GM18498 (cell line): ENCODE results near the gene APLP2.

Source experiments
- ATAC-seq: cut with Tn5 transposase; IDR thresholded peaks from one replicate; pipeline ENCODE4 v1.9.1; 2021; ENCODE audit warnings: mild to moderate bottlenecking, moderate library complexity; ENCODE audit not compliant: unreplicated experiment

Gene APLP2

DNA sequence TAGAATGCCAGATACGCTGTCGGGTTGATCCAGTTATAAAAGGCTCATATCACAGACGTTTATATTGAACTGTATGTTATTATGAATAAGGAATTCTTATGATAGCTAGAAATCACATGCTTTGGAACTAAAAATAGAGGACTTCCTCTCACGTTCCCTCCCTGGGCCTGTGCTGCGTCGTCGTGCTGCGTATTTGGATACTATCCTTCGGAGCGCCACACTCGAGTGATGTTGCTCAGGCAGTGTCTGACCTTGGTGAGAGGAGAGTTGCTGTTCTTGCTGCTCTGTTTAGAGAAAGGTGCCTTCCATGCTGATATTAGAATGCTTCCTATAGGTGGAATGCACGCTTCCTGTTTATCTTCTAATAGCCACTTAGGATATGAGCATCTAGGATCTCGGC is 69.7 kb downstream of the APLP2 start:
- no peak for ATAC-seq

DNA sequence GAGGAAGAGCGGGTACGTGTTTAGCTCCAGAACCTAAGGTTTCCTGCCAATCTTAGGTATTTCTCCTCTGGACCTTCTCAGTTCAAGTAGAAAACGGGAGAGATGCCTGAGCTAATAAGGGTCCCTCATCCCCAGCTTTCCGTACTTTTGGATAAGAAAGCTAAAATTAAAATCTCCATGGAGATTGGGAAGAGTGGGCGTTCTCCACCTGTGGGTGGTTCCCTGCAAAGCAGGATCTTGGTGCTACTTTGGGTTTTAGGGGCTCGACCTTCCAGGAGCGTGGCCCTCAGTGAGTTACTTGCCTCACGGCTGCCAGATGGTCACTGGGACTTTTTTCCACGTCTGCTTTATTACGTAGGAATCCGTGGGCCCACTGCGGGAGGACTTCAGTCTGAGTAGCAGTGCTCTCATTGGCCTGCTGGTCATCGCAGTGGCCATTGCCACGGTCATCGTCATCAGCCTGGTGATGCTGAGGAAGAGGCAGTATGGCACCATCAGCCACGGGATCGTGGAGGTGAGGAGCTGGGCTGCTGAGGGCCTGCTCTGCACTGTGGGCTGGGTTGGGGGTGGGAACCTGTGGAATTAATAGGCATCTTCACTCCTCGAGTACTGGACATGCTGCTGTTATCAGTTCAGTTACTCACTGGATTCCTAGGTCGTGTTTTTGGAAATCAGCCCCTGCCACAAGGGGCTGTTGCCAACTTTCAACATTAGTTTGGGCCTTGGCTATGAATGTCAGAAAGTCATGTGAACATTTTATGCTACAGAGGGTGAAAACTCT is 72.1 kb downstream of the APLP2 start:
- no peak for ATAC-seq

DNA sequence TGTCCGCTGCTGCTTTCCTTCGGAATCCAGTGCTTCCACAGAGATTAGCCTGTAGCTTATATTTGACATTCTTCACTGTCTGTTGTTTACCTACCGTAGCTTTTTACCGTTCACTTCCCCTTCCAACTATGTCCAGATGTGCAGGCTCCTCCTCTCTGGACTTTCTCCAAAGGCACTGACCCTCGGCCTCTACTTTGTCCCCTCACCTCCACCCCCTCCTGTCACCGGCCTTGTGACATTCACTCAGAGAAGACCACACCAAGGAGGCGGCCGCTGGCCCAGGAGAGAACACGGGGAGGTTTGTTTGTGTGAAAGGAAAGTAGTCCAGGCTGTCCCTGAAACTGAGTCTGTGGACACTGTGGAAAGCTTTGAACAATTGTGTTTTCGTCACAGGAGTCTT is 74.4 kb downstream of the APLP2 start:
- ATAC-seq: no peak

DNA sequence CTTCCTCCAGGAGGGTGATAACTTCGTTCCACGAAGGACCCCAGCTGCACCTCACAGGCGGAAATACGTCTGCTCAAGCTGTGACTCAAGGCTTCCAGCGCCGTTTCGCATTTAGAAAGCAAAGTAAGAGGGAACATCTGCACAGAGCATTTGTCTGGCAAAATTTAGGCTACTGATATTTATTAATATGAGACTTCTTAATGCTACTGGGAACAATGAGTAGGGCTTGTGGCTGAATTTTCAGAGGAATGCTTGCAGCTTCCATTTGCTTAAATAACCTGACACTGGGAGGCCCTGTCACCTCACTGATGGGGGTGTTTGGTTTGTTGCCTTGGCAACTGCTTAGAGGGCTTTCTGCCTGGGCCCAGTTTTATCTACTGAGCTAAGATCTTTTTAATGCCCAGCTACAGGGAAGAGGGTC is 75.2 kb downstream of the APLP2 start:
- no peak for ATAC-seq

DNA sequence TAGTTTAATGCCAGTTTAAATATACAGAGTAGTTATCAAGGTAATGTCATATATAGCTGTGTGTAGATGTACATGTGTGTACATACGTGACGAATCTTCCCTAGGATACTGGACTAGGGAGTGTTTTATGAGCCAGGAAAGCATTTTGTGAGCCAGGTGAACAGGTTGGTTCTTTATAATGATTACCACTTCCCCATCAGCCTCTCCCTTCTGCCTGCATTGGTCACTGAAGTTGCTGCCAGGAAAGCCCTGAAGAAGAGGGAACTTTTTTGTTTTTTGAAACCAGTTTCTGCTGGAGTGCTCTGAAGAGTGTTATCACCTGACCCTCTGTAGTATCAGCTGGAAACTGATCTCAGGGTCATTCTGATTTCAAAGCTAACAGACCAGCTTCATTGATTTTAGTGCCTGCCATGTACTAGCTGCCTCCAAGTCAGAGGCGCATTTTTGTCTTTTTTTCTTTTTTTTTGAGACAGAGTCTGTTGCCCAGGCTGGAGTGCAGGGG is 75.7 kb downstream of the APLP2 start:
- ATAC-seq: no peak

DNA sequence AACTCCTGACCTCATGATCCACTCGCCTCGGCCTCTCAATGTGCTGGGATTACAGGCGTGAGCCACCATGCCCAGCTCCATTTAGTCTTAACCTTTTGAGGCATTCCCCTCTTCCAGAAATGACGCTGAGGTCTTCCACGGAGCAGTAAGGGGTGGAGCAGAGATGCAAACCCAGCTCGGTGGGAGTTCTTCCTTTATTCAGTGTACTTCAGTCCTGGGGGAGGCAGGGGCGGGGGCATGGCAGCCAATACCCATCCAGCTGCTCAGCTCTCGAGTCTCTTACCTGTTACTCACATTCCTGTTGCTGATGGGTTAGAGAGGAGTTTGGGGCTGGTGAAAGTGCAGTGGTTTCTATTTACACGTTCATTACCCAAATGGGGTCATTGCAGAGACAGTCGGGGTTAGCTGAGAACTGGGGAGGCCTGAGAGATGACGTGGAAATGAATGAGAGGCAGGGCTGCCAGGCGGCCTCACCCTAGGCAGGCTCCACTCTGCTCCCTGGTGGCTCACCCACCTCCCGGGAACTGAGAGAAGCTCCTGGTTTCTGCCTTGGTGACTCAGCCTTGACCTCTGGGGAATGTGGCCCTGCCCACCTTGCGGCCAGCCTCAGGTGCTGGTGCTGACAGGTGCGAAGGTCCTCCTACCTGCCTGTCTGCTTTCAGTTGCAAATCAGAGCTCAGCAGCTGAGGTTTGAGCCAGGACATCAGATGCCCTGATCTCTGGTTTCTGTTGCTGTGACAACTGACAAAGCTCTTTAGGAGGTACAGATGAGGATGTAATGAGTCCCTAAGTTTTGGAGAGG is 76.5 kb downstream of the APLP2 start:
- ATAC-seq: no peak

DNA sequence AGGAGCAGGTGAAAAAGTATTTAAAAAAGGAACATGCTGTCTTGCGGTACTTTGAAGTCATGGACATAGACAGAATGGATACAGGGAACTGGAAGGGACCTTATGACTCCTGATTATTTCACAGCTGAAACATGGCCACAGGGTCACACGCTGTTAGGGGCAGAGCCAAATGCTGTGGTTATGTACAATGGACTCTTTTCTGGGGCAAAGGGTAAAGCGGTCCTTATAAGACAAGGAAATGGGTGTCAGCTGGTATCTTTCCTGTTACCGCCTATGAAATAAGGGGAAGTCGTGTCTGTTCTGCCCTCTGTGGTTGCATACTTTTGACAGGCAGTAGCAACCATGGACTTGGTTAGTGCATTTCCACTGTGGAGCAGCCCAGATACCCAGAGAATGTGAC is 77.1 kb downstream of the APLP2 start:
- peak; percentile 43 for ATAC-seq

DNA sequence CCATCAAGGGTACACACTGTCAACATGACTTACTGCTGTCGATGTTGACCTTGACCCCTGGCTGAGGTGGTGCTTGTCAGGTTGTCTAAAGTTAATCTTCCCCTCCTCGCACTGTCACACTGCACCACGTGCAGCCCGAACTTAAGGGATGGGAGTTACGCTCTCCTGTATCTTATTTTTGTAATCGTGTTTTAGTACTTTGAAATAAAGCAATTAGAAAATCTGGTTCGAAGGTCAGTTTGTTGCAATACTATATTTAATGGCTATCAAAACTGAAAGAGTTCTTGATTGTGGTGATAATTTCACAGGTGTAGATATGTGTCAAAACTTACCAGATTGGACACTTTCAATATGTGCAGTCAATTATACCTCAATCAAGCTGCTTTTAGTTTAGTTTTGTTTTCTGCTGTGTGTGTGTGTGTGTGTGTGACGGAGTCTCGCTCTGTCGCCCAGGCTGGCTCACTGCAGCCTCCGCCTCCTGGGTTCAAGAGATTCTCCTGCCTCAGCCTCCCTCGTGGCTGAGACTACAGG is 79.2 kb downstream of the APLP2 start:
- ATAC-seq: no peak

DNA sequence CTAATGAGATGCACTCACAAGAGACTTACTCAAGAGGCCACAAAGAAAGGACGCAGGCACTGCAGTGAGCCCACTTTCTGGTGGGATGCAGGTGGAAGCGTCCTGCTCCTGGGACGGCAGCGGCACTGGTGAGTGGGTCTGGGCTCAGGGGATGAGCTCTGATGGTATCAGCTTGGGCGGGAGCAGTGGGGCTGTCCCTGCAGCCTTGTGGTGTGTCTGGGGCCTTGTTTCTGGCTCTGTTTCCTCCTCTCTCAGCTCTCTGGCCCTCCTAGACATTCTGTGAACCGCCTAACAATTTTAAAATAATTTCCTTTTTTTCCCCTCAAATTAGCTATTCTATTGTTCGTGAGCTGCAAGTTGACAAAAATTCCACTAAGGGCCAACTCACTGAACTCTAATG is 81.1 kb downstream of the APLP2 start:
- peak; percentile 56 for ATAC-seq

DNA sequence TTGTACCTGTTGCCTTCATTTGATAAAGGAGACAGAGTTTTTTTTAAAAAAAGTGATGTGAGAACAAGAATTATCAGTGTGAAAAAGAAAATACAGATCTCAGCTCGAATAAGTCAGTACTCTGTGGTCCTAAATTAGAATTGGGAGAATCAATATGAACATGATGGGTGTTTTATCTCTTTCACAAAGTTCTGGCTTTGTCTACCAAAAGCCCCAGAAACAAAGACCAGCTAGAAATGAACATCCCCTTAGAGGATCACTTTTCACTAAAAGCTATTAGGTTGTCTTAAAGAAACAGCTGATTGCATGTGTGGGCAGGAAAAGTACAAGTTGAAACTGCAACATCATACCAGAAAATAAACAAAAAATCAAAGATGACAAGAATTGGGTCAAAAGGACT is 81.5 kb downstream of the APLP2 start:
- ATAC-seq: peak; percentile 40

DNA sequence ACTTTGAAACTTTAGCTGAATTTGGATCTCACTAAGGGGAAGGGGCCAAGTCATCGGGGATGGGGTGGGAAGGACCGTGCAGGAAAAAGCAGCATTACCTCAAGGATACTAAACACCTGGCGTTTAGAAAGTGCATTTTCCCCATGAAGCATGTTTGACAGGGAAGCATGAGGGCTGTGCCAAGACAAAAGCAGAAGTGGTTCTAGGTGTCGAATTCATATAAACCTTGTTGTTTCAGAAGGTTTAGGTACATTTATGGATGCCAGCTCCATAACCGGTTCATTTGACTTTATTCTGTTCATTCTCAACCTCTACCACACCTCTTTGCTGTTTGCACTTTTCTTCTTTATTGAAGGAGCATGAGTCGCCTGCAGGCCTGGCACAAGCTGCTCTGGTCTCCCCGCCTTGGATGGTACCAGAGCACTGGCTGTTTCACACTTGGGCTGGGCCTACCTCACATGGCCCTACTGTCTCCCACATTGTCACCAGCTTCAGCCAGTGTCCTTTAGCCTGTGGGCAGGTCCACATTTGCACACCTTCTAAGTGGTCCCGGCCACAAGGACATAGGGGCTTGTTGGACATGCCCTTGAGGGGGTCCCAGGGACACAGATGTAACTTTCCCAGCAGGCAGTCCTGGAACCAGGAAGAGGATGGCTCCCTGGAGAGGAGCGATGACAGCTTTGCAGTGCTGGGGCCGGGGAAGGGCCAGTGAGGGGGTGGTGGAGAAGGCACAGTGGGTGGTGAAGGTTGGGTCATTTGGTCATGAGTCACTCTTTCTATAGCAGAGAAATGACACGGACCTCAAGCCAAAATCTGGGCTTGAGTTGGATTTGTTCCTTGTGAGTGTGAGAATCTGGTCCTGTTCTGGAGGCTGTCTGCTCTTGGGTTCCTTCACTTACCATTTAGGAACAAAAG is 86.7 kb downstream of the APLP2 start:
- ATAC-seq: no peak

DNA sequence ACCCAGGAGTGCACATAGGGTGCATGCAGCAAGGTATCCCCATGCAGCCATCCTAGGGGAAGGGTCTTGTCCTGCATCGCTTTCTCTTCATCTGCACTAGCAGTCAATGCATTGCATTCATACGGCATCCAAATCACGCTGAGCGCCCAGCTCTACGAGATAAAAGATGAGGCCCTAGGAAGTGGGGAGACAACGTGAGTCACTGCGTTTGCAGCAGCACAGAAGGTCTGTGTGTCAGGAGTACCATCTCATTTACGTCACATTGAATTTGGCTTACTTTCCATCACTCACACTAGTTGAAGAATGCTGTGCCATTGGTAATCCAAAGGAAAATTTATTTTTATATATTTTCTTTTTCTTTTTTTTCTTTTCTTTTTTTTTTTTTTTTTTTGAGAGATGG is 87.4 kb downstream of the APLP2 start:
- no peak for ATAC-seq

DNA sequence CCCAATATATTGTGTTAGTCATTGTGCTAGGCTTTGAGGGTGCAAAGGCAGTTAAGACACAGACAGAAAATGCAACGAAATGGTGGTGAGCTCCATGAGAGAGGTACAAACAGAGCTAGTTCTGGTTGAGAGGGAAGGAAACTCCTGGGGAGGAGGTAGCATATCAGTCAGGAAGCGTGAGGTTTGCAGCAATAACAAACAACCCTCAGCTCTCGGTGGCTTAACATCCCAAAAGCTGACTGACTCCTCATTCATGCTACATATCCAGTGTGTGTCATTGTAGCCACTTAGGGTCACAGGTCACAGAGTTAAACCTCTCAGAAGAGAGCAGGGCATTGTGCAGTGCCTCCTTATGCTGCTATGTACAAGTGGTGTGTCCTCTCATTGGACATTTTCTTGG is 88.1 kb downstream of the APLP2 start:
- ATAC-seq: no peak

DNA sequence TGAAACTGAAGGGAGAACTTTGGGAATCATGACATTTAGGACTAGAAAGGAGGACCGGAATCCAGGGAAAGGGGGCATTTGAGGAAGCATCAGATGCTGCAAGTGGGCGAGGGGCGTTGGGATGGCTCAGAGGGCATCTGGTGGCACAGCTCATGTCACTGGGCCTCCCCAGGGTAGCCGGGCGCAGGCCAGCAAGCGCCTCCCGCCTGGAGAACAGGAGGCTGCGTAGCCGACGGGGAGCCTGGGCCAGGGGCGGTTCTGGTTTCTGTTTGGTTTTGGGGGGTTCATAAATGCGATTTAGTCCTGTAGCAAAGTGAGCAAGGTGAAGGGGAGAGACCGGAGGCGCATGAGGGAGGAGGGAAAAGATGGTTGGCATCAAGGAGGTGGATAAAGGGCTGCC is 89.4 kb downstream of the APLP2 start:
- ATAC-seq: no peak

DNA sequence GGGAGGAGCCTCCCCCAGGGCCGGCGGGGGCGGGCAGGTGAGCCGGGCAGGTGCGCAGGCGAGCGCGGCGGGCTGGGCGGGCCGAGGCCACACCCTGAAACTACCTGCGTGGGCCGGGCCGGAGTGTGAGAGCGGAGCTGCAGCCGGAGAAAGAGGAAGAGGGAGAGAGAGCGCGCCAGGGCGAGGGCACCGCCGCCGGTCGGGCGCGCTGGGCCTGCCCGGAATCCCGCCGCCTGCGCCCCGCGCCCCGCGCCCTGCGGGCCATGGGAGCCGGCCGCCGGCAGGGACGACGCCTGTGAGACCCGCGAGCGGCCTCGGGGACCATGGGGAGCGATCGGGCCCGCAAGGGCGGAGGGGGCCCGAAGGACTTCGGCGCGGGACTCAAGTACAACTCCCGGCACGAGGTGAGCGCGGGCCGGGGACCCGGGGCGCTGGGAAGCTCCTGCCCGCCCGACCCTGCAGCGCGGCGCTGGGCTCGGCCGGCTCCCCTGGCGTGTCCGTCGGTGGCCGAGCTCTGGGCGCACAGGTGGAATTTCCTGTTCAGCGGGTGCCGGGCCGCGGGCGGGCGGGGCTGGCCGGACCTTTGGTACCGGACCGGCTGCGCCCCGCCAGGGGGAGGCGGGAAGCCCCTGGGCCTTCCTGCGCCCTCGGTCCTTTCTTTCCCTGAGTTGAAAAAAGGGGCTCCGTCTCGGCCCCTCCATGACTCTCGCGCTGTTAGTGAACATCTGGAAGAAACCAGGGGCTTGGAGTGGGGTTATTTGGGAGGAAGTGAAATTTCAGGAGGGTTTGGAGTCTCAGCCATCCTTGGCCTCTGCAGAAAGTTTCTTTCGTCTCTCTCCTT is 90.2 kb downstream of the APLP2 start, which contains the start of gene ST14:
ST14 (plus strand) TSS at position 126 of the 841 bp plus-strand sequence; CDS start at position 324, 198 bp downstream.
- ATAC-seq: peak; percentile 48

DNA sequence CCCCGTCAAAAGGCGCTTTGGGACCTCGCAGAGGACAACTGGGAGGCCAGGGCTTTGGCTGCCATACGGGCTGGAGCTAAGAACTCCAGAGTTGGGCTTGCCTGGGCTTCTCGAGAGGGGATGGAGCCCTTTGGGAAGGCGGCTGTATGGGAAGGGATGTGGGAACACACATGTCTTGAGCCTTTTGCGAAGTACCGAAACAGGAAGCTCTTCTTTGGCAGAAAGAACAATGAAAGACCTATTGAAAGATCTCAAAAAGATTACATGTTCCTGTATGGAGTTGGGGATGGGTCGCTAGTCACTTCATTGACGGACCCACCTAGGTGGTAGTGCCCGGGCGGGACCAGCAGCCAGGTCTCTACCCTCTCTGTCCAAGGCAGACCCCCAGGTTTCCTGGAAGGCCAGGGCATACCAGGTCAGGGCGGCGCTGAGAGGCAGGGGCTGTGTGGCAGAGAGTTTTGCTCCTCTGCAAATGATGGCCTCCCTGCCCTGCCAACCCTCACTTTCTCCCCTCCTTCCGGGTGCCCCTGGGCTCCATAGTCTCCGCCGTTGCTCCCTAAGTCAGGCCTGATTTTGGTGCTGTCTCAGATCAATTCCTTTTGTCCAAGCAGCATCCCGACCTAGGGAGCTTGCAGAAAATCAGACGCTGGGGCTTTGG is 90.9 kb downstream of the APLP2 start:
- ATAC-seq: no peak

DNA sequence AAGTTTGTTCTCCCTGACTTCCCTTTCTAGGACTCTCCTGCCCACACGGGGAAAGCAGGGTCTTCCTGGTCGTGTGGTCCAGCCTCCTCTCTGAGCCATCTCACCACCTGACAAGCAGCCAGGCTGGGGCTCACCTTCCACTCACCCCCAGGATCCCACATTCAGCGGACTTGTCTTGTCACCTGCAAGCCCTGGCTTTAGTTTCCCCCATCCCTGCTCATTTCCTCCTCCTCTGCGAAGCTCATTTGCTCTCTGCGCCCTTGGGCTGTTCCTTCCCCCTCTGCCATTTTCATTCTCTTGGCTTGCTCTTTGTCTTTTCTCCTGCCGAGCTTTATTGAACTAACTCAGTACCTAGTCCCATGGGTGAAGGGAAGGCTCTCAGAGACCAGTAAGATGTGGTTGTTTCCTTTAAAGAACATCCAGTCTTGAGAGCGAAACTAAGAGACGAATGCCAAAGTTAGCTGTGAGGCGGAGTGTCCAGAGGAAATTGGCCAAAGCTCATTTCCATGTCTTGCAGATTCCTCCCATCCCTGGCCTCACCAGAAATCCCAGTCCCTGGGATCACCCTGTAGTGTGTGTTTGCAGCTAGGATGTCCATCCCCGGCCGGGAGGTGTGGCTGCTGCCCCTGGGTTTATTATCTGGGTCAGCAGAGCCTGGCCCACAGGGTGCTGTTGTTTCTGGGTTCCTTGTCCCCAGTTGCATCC is 91.9 kb downstream of the APLP2 start:
- no peak for ATAC-seq

DNA sequence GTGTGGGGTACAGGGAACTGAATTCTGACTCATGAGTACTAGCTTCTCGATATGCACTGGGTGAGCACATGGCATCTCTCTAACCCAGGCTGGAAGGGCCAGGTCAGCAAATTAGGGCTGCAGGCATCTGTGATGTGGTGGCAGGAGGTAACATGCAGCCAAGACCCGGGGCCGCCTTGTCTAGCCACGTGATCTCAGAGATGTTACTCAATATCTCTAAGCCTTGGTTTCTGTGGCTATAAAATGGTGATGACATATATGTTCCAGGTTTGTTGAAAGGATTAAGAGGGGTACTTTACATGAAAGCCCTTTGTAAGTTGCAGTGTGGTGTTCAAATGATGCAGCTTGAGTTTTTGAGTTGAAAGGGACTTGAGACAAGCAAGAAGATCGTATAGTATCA is 93.0 kb downstream of the APLP2 start:
- no peak for ATAC-seq
